ENCODE measurements around the gene SLC10A1. TPM values are rescaled to one million over a fixed set of nuclear protein-coding genes. Genes with fewer than 3 reads are reported as not detected.
"Not testable (repeated sequence)": the region's sequence is repeated elsewhere in the genome, so short reads cannot be mapped to it uniquely, and the experiment has no call there.

The SLC10A1 gene
- total RNA-seq, 2 experiments from 2014 or later, result not detected

DNA sequence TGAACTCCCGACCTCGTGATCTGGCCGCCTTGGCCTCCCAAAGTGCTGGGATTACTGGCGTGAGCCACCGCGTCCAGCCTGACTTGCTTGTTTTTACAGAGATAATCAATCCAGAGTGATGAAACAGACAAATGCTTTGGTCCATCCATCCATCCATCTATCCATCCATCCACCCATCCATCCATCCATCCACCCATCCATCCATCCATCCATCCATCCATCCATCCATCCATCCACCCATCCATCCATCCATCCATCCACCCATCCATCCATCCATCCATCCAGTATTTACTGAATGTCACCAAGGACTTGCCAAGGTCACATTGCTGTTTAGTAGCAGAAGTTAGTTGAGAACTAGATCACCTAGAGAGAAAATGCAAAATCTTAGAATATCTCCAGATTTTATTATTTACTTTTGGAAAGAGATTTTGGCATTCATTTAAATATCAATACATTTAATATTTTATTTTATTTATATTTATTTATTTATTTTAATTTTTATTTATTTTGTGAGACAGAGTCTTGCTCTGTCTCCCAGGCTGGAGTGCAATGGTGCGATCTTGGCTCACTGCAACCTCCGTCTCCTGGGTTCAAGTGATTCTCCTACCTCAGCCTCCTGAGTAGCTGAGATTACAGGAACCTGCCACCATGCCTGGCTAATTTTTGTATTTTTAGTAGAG is 65.0 kb downstream of the SLC10A1 start:
- POLR2A ChIA-PET; H3K9me2 ChIP-seq (ENCODE audit: insufficient read depth, low read length); H3K4me2 ChIP-seq (ENCODE audit: low read length); H3K4me1 ChIP-seq (ENCODE audit: insufficient read depth, low read length, poor library complexity, severe bottlenecking); H3K36me3 ChIP-seq (ENCODE audit: insufficient read depth, low read length); H3K4me3 ChIP-seq (ENCODE audit: low read depth, low read length, poor library complexity, severe bottlenecking); BruUV-seq (replicated peaks); H3K9me3 ChIP-seq (ENCODE audit: low read length); CTCF ChIA-PET (ENCODE audit: unreplicated experiment); H2AFZ ChIP-seq (ENCODE audit: low read length); H3K79me2 ChIP-seq (ENCODE audit: insufficient read depth, low read depth, low read length); H4K20me1 ChIP-seq (ENCODE audit: insufficient read depth, low read length); DNase-seq (ENCODE audit: low spot score); H3K27ac ChIP-seq (ENCODE audit: low read depth, low read length, poor library complexity, severe bottlenecking): not testable (repeated sequence)
- intact Hi-C loops (cut with micrococcal nuclease; ENCODE audit: unreplicated experiment), result loop anchor here (5.0 kb wide), 2 partner anchors 85 to 295 kb away; no protein-coding TSS in a partner anchor

- intact Hi-C loops (cut with micrococcal nuclease; ENCODE audit: unreplicated experiment), result loop anchor here (1.0 to 5.0 kb wide), 3 partner anchors 125 to 481 kb away; no protein-coding TSS in a partner anchor
- H3K36me3 ChIP-seq (ENCODE audit: insufficient read depth, low read length), result no peaks in the 10 kb centered on the region
- H3K4me1 ChIP-seq (ENCODE audit: insufficient read depth, low read length, poor library complexity, severe bottlenecking), result peaks cover 10% of the 10 kb centered on the region
- H3K79me2 ChIP-seq (ENCODE audit: insufficient read depth, low read depth, low read length), result no peaks in the 10 kb centered on the region
- H3K4me2 ChIP-seq (ENCODE audit: low read length), result no peak overlapping the region
- no TSS peak for BruUV-seq (replicated peaks)
- H3K4me3 ChIP-seq (ENCODE audit: low read depth, low read length, poor library complexity, severe bottlenecking), result no peak overlapping the region
- DNase-seq (ENCODE audit: low spot score), result no peak
- no peaks in the 10 kb centered on the region for H3K9me2 ChIP-seq (ENCODE audit: insufficient read depth, low read length)
- TF ChIP-seq EZH2phosphoT487 (IDR thresholded peaks at IDR 0.05; ENCODE audit: borderline replicate concordance, low read depth, low read length), result no peak
- TF ChIP-seq, protein P1, sequence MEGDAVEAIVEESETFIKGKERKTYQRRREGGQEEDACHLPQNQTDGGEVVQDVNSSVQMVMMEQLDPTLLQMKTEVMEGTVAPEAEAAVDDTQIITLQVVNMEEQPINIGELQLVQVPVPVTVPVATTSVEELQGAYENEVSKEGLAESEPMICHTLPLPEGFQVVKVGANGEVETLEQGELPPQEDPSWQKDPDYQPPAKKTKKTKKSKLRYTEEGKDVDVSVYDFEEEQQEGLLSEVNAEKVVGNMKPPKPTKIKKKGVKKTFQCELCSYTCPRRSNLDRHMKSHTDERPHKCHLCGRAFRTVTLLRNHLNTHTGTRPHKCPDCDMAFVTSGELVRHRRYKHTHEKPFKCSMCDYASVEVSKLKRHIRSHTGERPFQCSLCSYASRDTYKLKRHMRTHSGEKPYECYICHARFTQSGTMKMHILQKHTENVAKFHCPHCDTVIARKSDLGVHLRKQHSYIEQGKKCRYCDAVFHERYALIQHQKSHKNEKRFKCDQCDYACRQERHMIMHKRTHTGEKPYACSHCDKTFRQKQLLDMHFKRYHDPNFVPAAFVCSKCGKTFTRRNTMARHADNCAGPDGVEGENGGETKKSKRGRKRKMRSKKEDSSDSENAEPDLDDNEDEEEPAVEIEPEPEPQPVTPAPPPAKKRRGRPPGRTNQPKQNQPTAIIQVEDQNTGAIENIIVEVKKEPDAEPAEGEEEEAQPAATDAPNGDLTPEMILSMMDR (conservative IDR thresholded peaks at IDR 0.05; ENCODE audit: low read length), result no peak
- H3K27ac ChIP-seq (ENCODE audit: low read depth, low read length, poor library complexity, severe bottlenecking), result no peak overlapping the region
- POLR2A ChIA-PET, result no interaction called here
- no peak overlapping the region for H2AFZ ChIP-seq (ENCODE audit: low read length)
- no peaks in the 10 kb centered on the region for H4K20me1 ChIP-seq (ENCODE audit: insufficient read depth, low read length)
- no peaks in the 10 kb centered on the region for H3K9me3 ChIP-seq (ENCODE audit: low read length)
- CTCF ChIA-PET (ENCODE audit: unreplicated experiment), result interaction anchor here (0.6 to 1.1 kb wide), 2 partner anchors 125 to 142 kb away, joined by 3 to 4 read pairs; no protein-coding TSS in a partner anchor
Observed at GRCh38 chr14:69727860-69728259, 69.2 kb downstream of the SLC10A1 start.

DNA sequence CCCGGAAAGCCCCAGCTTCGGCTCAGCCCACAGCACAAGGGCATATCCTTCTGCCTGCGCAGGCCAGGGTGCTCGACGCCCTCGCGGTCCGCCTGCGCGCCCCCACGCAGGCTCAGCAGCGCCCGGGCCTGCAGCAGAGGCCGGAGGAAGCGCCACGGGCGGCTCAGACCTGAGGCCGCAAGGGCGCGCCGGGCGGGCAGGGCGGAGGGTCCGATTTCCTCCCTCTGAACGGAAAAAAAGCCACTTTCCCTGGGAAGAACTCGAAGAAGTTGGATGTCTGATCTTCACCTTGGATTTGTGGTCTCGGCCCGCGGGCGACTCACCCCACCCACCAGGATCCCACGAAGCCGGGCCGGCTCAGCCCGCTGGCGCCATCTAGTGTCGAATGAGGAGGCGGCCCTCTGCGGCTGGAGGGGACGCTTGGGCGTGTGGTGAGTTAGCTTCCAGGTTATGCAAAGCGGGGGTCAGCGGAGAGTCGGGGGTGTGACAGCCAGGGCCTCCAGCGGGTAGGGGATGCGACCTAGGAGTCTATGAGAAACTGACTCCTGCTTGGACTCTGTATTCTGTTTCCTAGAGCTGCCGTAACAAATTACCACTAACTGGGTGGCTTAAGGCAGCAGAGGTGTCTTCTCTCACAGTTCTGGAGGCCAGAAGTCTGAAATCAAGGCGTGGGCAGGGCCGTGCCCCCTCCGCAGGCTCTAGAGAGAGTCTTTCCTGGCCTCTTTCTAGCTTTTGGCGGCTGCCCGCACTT is 70.1 kb downstream of the SLC10A1 start:
- ChIA-PET CTCF (ENCODE audit: unreplicated experiment) (interaction anchor here (0.6 to 1.1 kb wide), 4 partner anchors 107 to 469 kb away, joined by 3 read pairs; no protein-coding TSS in a partner anchor), POLR2A (interaction anchor here (0.6 kb wide), 2 partner anchors 26 to 186 kb away, joined by 5 to 8 read pairs; no protein-coding TSS in a partner anchor)
- DNase-seq (ENCODE audit: low spot score), result peak; percentile 78
- no TSS peak for BruUV-seq (replicated peaks)
- TF ChIP-seq, protein P1 (conservative IDR thresholded peaks at IDR 0.05; ENCODE audit: low read length), result peak; percentile 98
- no peak for TF ChIP-seq EZH2phosphoT487 (IDR thresholded peaks at IDR 0.05; ENCODE audit: borderline replicate concordance, low read depth, low read length)
- no peaks in the 10 kb centered on the region for H3K79me2 ChIP-seq (ENCODE audit: insufficient read depth, low read depth, low read length)
- H3K4me3 ChIP-seq (ENCODE audit: low read depth, low read length, poor library complexity, severe bottlenecking), result peak overlapping the region; percentile 51
- H3K4me2 ChIP-seq (ENCODE audit: low read length), result peak overlapping the region; percentile 64
- no peak overlapping the region for H3K27ac ChIP-seq (ENCODE audit: low read depth, low read length, poor library complexity, severe bottlenecking)
- intact Hi-C loops (cut with micrococcal nuclease; ENCODE audit: unreplicated experiment), result loop anchor here (1.0 to 5.0 kb wide), 3 partner anchors 124 to 480 kb away; no protein-coding TSS in a partner anchor
- no peaks in the 10 kb centered on the region for H3K9me2 ChIP-seq (ENCODE audit: insufficient read depth, low read length)
- H3K36me3 ChIP-seq (ENCODE audit: insufficient read depth, low read length), result no peaks in the 10 kb centered on the region
- peak overlapping the region; percentile 88 for H2AFZ ChIP-seq (ENCODE audit: low read length)
- H3K4me1 ChIP-seq (ENCODE audit: insufficient read depth, low read length, poor library complexity, severe bottlenecking), result peaks cover 10% of the 10 kb centered on the region
- H3K9me3 ChIP-seq (ENCODE audit: low read length), result no peaks in the 10 kb centered on the region
- no peaks in the 10 kb centered on the region for H4K20me1 ChIP-seq (ENCODE audit: insufficient read depth, low read length)

Small RNA genes lying within 50 kb of the gene (small RNA-seq; reads per million reads assigned to genes)
- gene RF00614, result not detected

Other genes starting within 250 kb of the SLC10A1 start
- not detected in 2 replicates for gene CCDC177, start 222.4 kb downstream of the SLC10A1 start, total RNA-seq (2014; rRNA removed; shearing (Covaris generic))
- gene CCDC177, start 222.4 kb downstream of the SLC10A1 start, total RNA-seq (2022), result not detected in 2 replicates
- 19.3 and 23.1 TPM in 2 replicates for gene SUSD6, start 185.6 kb downstream of the SLC10A1 start, total RNA-seq (2014; rRNA removed; shearing (Covaris generic))
- gene SUSD6, start 185.6 kb downstream of the SLC10A1 start, total RNA-seq (2022), result 40.9 and 43.6 TPM in 2 replicates
- 341 and 456 TPM in 2 replicates for gene SRSF5, start 30.1 kb downstream of the SLC10A1 start, total RNA-seq (2014; rRNA removed; shearing (Covaris generic))
- gene SRSF5, start 30.1 kb downstream of the SLC10A1 start, total RNA-seq (2022), result 474 and 484 TPM in 2 replicates
- gene SMOC1, start 82.2 kb upstream of the SLC10A1 start, total RNA-seq (2014; rRNA removed; shearing (Covaris generic)), result not detected in 2 replicates
- not detected in 2 replicates for gene SMOC1, start 82.2 kb upstream of the SLC10A1 start, total RNA-seq (2022)

Data from OCI-LY7 (cell line).